Neuron (in vitro differentiated cells): ENCODE data around the gene FGF22.

Experiments used
- H2AFZ ChIP-seq: one replicate; pipeline ENCODE4 v1.6.1; 2013; ENCODE audit warnings: low read depth, mild to moderate bottlenecking, inconsistent platforms, low read length, moderate library complexity
- H3K27me3 ChIP-seq: one replicate; pipeline ENCODE4 v1.6.1; 2013; ENCODE audit warnings: low read length; ENCODE audit not compliant: insufficient read depth
- H3K36me3 ChIP-seq: one replicate; pipeline ENCODE4 v1.6.1; 2013; ENCODE audit warnings: low read length; ENCODE audit not compliant: insufficient read depth
- H3K4me1 ChIP-seq: one replicate; pipeline ENCODE4 v1.6.1; 2013; ENCODE audit warnings: low read length; ENCODE audit not compliant: insufficient read depth
- H3K4me3 ChIP-seq: 2 replicates; pipeline ENCODE4 v1.5.1; 2013; ENCODE audit warnings: mild to moderate bottlenecking, low read length, moderate library complexity
- H3K9me3 ChIP-seq: one replicate; pipeline ENCODE4 v1.6.1; 2013; ENCODE audit warnings: low read length

The FGF22 gene

GRCh38 chr19:633068-633785, 6.5 kb upstream of the FGF22 start, which contains the start of gene POLRMT:
POLRMT (minus strand) TSS chr19:633537; CDS start chr19:633512, 25 bp downstream.
- peak within 1 kb of the TSS; percentile 71 for H3K4me3 ChIP-seq
- no peaks in the 10 kb centered on the region for H3K9me3 ChIP-seq
- peak within 1 kb of the TSS; percentile 69 for H2AFZ ChIP-seq
- peaks cover 12% of the 10 kb centered on the region for H3K36me3 ChIP-seq
- peaks cover 9% of the 10 kb centered on the region for H3K4me1 ChIP-seq
- no peaks in the 10 kb centered on the region for H3K27me3 ChIP-seq

- Histone ChIP-seq H3K36me3 (peaks cover 6% of the 10 kb centered on the region), H3K4me3 (peak overlapping the region; percentile 71), H3K27me3 (no peaks in the 10 kb centered on the region), H3K9me3 (no peaks in the 10 kb centered on the region), H3K4me1 (peaks cover 10% of the 10 kb centered on the region), H2AFZ (peak overlapping the region; percentile 69)
These were observed 5.7 kb upstream of the FGF22 start for GRCh38 chr19:633786-634639.

- no peaks in the 10 kb centered on the region for H3K9me3 ChIP-seq
- H3K36me3 ChIP-seq = peaks cover 2% of the 10 kb centered on the region
- peaks cover 10% of the 10 kb centered on the region for H3K4me1 ChIP-seq
- H3K27me3 ChIP-seq = no peaks in the 10 kb centered on the region
- H3K4me3 ChIP-seq = no peak overlapping the region
- H2AFZ ChIP-seq = no peak overlapping the region
These were observed 4.6 kb upstream of the FGF22 start for GRCh38 chr19:634975-635652.

- Histone ChIP-seq H3K4me3 (peak overlapping the region; percentile 34), H3K36me3 (no peaks in the 10 kb centered on the region), H3K4me1 (peaks cover 6% of the 10 kb centered on the region), H3K27me3 (no peaks in the 10 kb centered on the region), H3K9me3 (no peaks in the 10 kb centered on the region), H2AFZ (no peak overlapping the region)
These were observed 800 bp upstream of the FGF22 start for GRCh38 chr19:638906-639252.

GRCh38 chr19:640161-640558, 481 bp downstream of the FGF22 start:
- H3K36me3 ChIP-seq = no peaks in the 10 kb centered on the region
- no peak overlapping the region for H2AFZ ChIP-seq
- no peaks in the 10 kb centered on the region for H3K9me3 ChIP-seq
- no peak overlapping the region for H3K4me3 ChIP-seq
- H3K4me1 ChIP-seq = peaks cover 1% of the 10 kb centered on the region
- no peaks in the 10 kb centered on the region for H3K27me3 ChIP-seq

GRCh38 chr19:640606-641189, 1.0 kb downstream of the FGF22 start:
- peaks cover 1% of the 10 kb centered on the region for H3K4me1 ChIP-seq
- no peaks in the 10 kb centered on the region for H3K27me3 ChIP-seq

GRCh38 chr19:641702-642101, 2.0 kb downstream of the FGF22 start:
- H3K36me3 ChIP-seq = peaks cover 12% of the 10 kb centered on the region
- H2AFZ ChIP-seq = no peak overlapping the region
- no peaks in the 10 kb centered on the region for H3K27me3 ChIP-seq
- no peak overlapping the region for H3K4me3 ChIP-seq
- H3K4me1 ChIP-seq = peaks cover 1% of the 10 kb centered on the region
- no peaks in the 10 kb centered on the region for H3K9me3 ChIP-seq

More at GRCh38 chr19:640606-641189, 1.0 kb downstream of the FGF22 start:
- peaks cover 2% of the 10 kb centered on the region for H3K36me3 ChIP-seq
- no peaks in the 10 kb centered on the region for H3K9me3 ChIP-seq
- H3K4me3 ChIP-seq = no peak overlapping the region
- no peak overlapping the region for H2AFZ ChIP-seq

GRCh38 chr19:642767-643727, 3.4 kb downstream of the FGF22 start:
- no peaks in the 10 kb centered on the region for H3K9me3 ChIP-seq
- no peaks in the 10 kb centered on the region for H3K27me3 ChIP-seq
- H3K4me1 ChIP-seq = peaks cover 1% of the 10 kb centered on the region

GRCh38 chr19:643736-644135, 4.1 kb downstream of the FGF22 start:
- Histone ChIP-seq H2AFZ (no peak overlapping the region), H3K9me3 (no peaks in the 10 kb centered on the region), H3K4me3 (no peak overlapping the region), H3K36me3 (peaks cover 26% of the 10 kb centered on the region), H3K27me3 (no peaks in the 10 kb centered on the region), H3K4me1 (peaks cover 1% of the 10 kb centered on the region)

More at GRCh38 chr19:642767-643727, 3.4 kb downstream of the FGF22 start:
- no peak overlapping the region for H3K4me3 ChIP-seq
- peaks cover 22% of the 10 kb centered on the region for H3K36me3 ChIP-seq
- no peak overlapping the region for H2AFZ ChIP-seq

- no peak overlapping the region for H3K4me3 ChIP-seq
- no peak overlapping the region for H2AFZ ChIP-seq
- H3K4me1 ChIP-seq = no peaks in the 10 kb centered on the region
- H3K27me3 ChIP-seq = no peaks in the 10 kb centered on the region
- peaks cover 29% of the 10 kb centered on the region for H3K36me3 ChIP-seq
- H3K9me3 ChIP-seq = no peaks in the 10 kb centered on the region
These were observed 4.7 kb downstream of the FGF22 start for GRCh38 chr19:644363-644762.

GRCh38 chr19:644789-645188, 5.1 kb downstream of the FGF22 start:
- peaks cover 32% of the 10 kb centered on the region for H3K36me3 ChIP-seq
- H3K27me3 ChIP-seq = no peaks in the 10 kb centered on the region
- H2AFZ ChIP-seq = no peak overlapping the region
- H3K9me3 ChIP-seq = no peaks in the 10 kb centered on the region
- H3K4me3 ChIP-seq = no peak overlapping the region
- H3K4me1 ChIP-seq = no peaks in the 10 kb centered on the region
